Endothelial cell of umbilical vein (primary cell): ENCODE measurements around the gene TXNDC15. TPM values are rescaled to one million over a fixed set of nuclear protein-coding genes. Genes with fewer than 3 reads are reported as not detected.

Experiments
- BruUV-seq: library from RNA; stranded (reverse); fragments of 400-500 nt; replicated peaks from 2 replicates; lab custom pipeline; 2021; lab: Mats Ljungman, UMichigan
- CTCF ChIA-PET: fragments of 300-600, 350-600 bp; sonication (Branson Sonifier 250); formaldehyde crosslinking; loops from one replicate; lab custom pipeline; 2021; ENCODE audit warnings: antibody characterized with exemption, inconsistent platforms; lab: Charles Lee
- POLR2A ChIA-PET: fragments of 300-600, 350-600 bp; sonication (Branson Sonifier 250); formaldehyde crosslinking; loops from one replicate; lab custom pipeline; 2021; ENCODE audit warnings: antibody characterized with exemption, inconsistent platforms; lab: Charles Lee
- DNase-seq: peaks from one replicate; pipeline ENCODE4 v3.0.0-alpha.2; 2011; ENCODE audit warnings: low read depth, low spot score
- FAIRE-seq: peaks from 2 replicates; lab custom pipeline; 2011; peaks lifted over from hg19 to GRCh38; lab: Jason Lieb, UNC
- H2AFZ ChIP-seq: 2 replicates; pipeline ENCODE4 v1.6.0; 2012; ENCODE audit warnings: low read depth, low read length, control low read depth, inconsistent platforms
- H3K27ac ChIP-seq: 2 replicates; pipeline ENCODE4 v1.5.1; 2011; ENCODE audit warnings: low read depth, mild to moderate bottlenecking, control low read depth, low read length, moderate library complexity; ENCODE audit not compliant: insufficient read depth
- H3K27me3 ChIP-seq, 2 experiments: 2 replicates each; pipeline versions ENCODE4 v1.6.0 to v1.6.1; 2011; ENCODE audit warnings: low read length in 2 of 2, mixed read lengths in 1 of 2; ENCODE audit not compliant: control insufficient read depth in 2 of 2, insufficient read depth in 2 of 2
- H3K36me3 ChIP-seq, 2 experiments: 2 replicates in 1 of 2; 3 replicates in 1 of 2; pipeline ENCODE4 v1.5.1; 2011; ENCODE audit warnings: low read length in 2 of 2, mild to moderate bottlenecking in 1 of 2, moderate library complexity in 1 of 2; ENCODE audit not compliant: control insufficient read depth in 2 of 2, insufficient read depth in 2 of 2; ENCODE audit errors: extremely low read depth in 1 of 2
- H3K4me1 ChIP-seq: 3 replicates; pipeline ENCODE4 v1.5.1; 2011; ENCODE audit warnings: mild to moderate bottlenecking, low read length; ENCODE audit not compliant: control insufficient read depth, insufficient read depth; ENCODE audit errors: extremely low read depth
- H3K4me2 ChIP-seq: 2 replicates; pipeline ENCODE4 v1.6.1; 2011; ENCODE audit warnings: low read length, control low read depth, mixed read lengths; ENCODE audit not compliant: insufficient read depth
- H3K4me3 ChIP-seq, 3 experiments: fragments of 200-600 bp in 1 of 3; sonication (generic), shearing (Covaris generic) in 1 of 3; replicated peaks in 1 of 3; 2 replicates each; pipeline ENCODE4 v1.5.1; 2011 to 2016; ENCODE audit warnings: control low read depth in 3 of 3, low read length in 3 of 3, mild to moderate bottlenecking in 2 of 3, inconsistent platforms in 1 of 3, low read depth in 1 of 3, moderate library complexity in 1 of 3; ENCODE audit not compliant: insufficient read depth in 1 of 3
- H3K79me2 ChIP-seq: 2 replicates; pipeline ENCODE4 v1.6.0; 2012; ENCODE audit warnings: low read length, inconsistent platforms; ENCODE audit not compliant: control insufficient read depth, insufficient read depth
- H3K9ac ChIP-seq: replicated peaks from 2 replicates; pipeline ENCODE3; 2011; ENCODE audit warnings: low read length, control low read depth; ENCODE audit not compliant: insufficient read depth; ENCODE audit errors: extremely low read depth
- H3K9me1 ChIP-seq: replicated peaks from 3 replicates; pipeline ENCODE4 v1.6.0; 2011; ENCODE audit warnings: mild to moderate bottlenecking, low read length; ENCODE audit not compliant: control insufficient read depth, insufficient read depth; ENCODE audit errors: extremely low read depth
- H3K9me3 ChIP-seq: replicated peaks from 2 replicates; pipeline ENCODE4 v1.5.1; 2012; ENCODE audit warnings: low read length, inconsistent platforms; ENCODE audit not compliant: control insufficient read depth, insufficient read depth
- H4K20me1 ChIP-seq: replicated peaks from 2 replicates; pipeline ENCODE3; 2011; ENCODE audit warnings: mild to moderate bottlenecking, low read length; ENCODE audit not compliant: control insufficient read depth, insufficient read depth; ENCODE audit errors: extremely low read depth
- EZH2 ChIP-seq: IDR thresholded peaks from 2 replicates; pipeline ENCODE4 v1.6.1; 2012; ENCODE audit warnings: borderline replicate concordance, low read depth, mild to moderate bottlenecking, moderate library complexity, low read length, inconsistent platforms; ENCODE audit not compliant: severe bottlenecking
- FOS ChIP-seq: IDR thresholded peaks from 2 replicates; pipeline ENCODE4 v1.6.1; 2011; ENCODE audit warnings: mild to moderate bottlenecking, low read length, moderate library complexity, borderline replicate concordance; ENCODE audit not compliant: insufficient read depth
- GATA2 ChIP-seq: IDR thresholded peaks from 2 replicates; pipeline ENCODE4 v1.7.0; 2011; ENCODE audit warnings: low read depth, mild to moderate bottlenecking, moderate library complexity, mixed read lengths, low read length; ENCODE audit not compliant: insufficient read length, insufficient read depth
- MAX ChIP-seq: IDR thresholded peaks from 2 replicates; pipeline ENCODE4 v1.6.1; 2011; ENCODE audit not compliant: insufficient read depth, insufficient read length
- MYC ChIP-seq: IDR thresholded peaks from one replicate; pipeline ENCODE4 v1.6.1; 2011; ENCODE audit warnings: mild to moderate bottlenecking, low read depth, low read length
- POLR2A ChIP-seq: IDR thresholded peaks from 2 replicates; pipeline ENCODE4 v1.6.1; 2012; ENCODE audit warnings: low read depth, mild to moderate bottlenecking, control low read depth, low read length
- POLR2AphosphoS5 ChIP-seq: IDR thresholded peaks from 2 replicates; pipeline ENCODE4 v1.6.1; 2012; ENCODE audit warnings: low read depth, mild to moderate bottlenecking, control low read depth, low read length, moderate library complexity; ENCODE audit not compliant: insufficient read depth
- dilution Hi-C: fragments of 300-500 bp; cut with MboI; formaldehyde crosslinking; loops from one replicate; pipeline ENCODE4 v1.15.0; 2019; ENCODE audit warnings: low sequenced_read_pairs; ENCODE audit not compliant: extremely low pct_ligation_motif_present
- intact Hi-C: fragments of 100-400 bp; cut with micrococcal nuclease; formaldehyde crosslinking; loops from one replicate; pipeline ENCODE4 v1.10.0; 2022
- polyA plus RNA-seq, 4 experiments: library from polyadenylated mRNA; depleted of rRNA in 3 of 4; stranded (reverse) in 3 of 4; unstranded in 1 of 4; fragments of >200 nt; gene quantifications; 2 replicates each; pipeline versions ENCODE4 v1.2.1 to v1.2.3, GENCODE V29; 2011 to 2012; ENCODE audit warnings: missing spikeins in 1 of 4
- total RNA-seq: library from RNA; stranded (reverse); gene quantifications from 2 replicates; pipeline ENCODE4 v1.2.3, GENCODE V29; 2021
- TF ChIP-seq, protein P1 (sequence below), 2 donors: IDR thresholded peaks; 1 replicate in 1 of 2; 2 replicates in 1 of 2; pipeline ENCODE4 v1.5.1; 2011; ENCODE audit warnings: low read length in 2 of 2, mild to moderate bottlenecking in 2 of 2, moderate library complexity in 2 of 2, control low read depth in 1 of 2, inconsistent platforms in 1 of 2, low read depth in 1 of 2; ENCODE audit not compliant: insufficient read depth in 1 of 2; ENCODE audit errors: extremely low read depth in 1 of 2

The TXNDC15 gene
- total and polyA plus RNA-seq, 2 donors (not counting 3 experiments of a cell fraction or from before 2014, with no cell fraction given) = 57.2 to 68.6 TPM

DNA sequence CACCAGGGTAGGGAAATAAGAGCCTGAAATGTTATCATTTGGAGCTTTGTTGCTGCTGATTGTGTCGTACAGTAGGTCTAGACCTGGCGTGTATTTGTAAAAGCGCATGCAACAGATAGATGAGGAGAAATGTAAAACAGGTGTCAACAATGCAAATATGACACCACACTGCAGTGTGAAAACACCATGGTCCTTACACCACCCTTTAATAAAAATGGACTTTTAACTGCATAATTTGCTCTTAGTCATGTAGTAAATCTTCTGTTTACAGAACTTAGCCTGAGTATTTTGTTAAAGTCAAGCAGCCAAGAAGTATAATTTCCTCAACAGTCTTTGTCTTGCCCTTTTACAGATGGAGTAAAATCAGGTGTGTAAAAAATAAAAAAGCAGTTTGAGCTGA lies 44.7 kb downstream of the TXNDC15 start:
- no peaks in the 10 kb centered on the region for H3K4me1 ChIP-seq
- dilution Hi-C loops (no loop called here), intact Hi-C loops (loop anchor here (1.0 kb wide), 1 partner anchor 413 kb away; no protein-coding TSS in a partner anchor)
- no peak for FAIRE-seq
- no peak for DNase-seq
- no peak overlapping the region for H3K4me2 ChIP-seq
- no peak overlapping the region for H2AFZ ChIP-seq
- no peaks in the 10 kb centered on the region for H3K79me2 ChIP-seq
- ChIA-PET CTCF (no interaction called here), POLR2A (no interaction called here)
- BruUV-seq = no TSS peak
- TF ChIP-seq MAX (no peak), POLR2AphosphoS5 (no peak), FOS (no peak), GATA2 (no peak), MYC (no peak), EZH2 (no peak), POLR2A (no peak)
- TF ChIP-seq, protein P1, sequence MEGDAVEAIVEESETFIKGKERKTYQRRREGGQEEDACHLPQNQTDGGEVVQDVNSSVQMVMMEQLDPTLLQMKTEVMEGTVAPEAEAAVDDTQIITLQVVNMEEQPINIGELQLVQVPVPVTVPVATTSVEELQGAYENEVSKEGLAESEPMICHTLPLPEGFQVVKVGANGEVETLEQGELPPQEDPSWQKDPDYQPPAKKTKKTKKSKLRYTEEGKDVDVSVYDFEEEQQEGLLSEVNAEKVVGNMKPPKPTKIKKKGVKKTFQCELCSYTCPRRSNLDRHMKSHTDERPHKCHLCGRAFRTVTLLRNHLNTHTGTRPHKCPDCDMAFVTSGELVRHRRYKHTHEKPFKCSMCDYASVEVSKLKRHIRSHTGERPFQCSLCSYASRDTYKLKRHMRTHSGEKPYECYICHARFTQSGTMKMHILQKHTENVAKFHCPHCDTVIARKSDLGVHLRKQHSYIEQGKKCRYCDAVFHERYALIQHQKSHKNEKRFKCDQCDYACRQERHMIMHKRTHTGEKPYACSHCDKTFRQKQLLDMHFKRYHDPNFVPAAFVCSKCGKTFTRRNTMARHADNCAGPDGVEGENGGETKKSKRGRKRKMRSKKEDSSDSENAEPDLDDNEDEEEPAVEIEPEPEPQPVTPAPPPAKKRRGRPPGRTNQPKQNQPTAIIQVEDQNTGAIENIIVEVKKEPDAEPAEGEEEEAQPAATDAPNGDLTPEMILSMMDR (IDR thresholded peaks at IDR 0.05; ENCODE audit: extremely low read depth in 1 of 2, insufficient read depth in 1 of 2, low read depth in 1 of 2, low read length in 2 of 2) = no peak
- H3K9me3 ChIP-seq = no peaks in the 10 kb centered on the region
- H3K36me3 ChIP-seq = peaks cover 2 to 3% of the 10 kb centered on the region in 2 experiments
- H3K4me3 ChIP-seq = no peak overlapping the region
- no peaks in the 10 kb centered on the region for H3K27me3 ChIP-seq
- no peak overlapping the region for H3K9ac ChIP-seq
- no peaks in the 10 kb centered on the region for H3K9me1 ChIP-seq
- H3K27ac ChIP-seq = no peak overlapping the region
- no peaks in the 10 kb centered on the region for H4K20me1 ChIP-seq
